ENCODE measurements around the gene GPC1. TPM values are rescaled to one million over a fixed set of nuclear protein-coding genes. Genes with fewer than 3 reads are reported as not detected.

The GPC1 gene
- polyA plus RNA-seq, 1 donor, result 16.3 TPM

GRCh38 chr2:240503375-240503774 lies 67.9 kb downstream of the GPC1 start:
- H3K4me1 ChIP-seq (ENCODE audit: control insufficient read depth, insufficient read depth, low read length), result no peaks in the 10 kb centered on the region
- no peak overlapping the region for H3K27ac ChIP-seq (ENCODE audit: low read length)
- DNase-seq, result no peak
- no peak overlapping the region for H3K4me3 ChIP-seq (ENCODE audit: low read length)
- no CpG with 5 or more reads among the region's 9 CpGs for WGBS (ENCODE audit: insufficient coverage, low lambda C conversion rate)
- peaks cover 8% of the 10 kb centered on the region for H3K36me3 ChIP-seq (ENCODE audit: control insufficient read depth, insufficient read depth, low read length)
- no peaks in the 10 kb centered on the region for H3K27me3 ChIP-seq (ENCODE audit: control insufficient read depth, insufficient read depth, low read length)
- no peaks in the 10 kb centered on the region for H3K9me3 ChIP-seq (ENCODE audit: control insufficient read depth, low read depth, low read length)

- H3K27ac ChIP-seq (ENCODE audit: low read length), result no peak overlapping the region
- peaks cover 5% of the 10 kb centered on the region for H3K36me3 ChIP-seq (ENCODE audit: control insufficient read depth, insufficient read depth, low read length)
- no peaks in the 10 kb centered on the region for H3K27me3 ChIP-seq (ENCODE audit: control insufficient read depth, insufficient read depth, low read length)
- H3K4me3 ChIP-seq (ENCODE audit: low read length), result no peak overlapping the region
- H3K4me1 ChIP-seq (ENCODE audit: control insufficient read depth, insufficient read depth, low read length), result no peaks in the 10 kb centered on the region
- DNase-seq, result no peak
- H3K9me3 ChIP-seq (ENCODE audit: control insufficient read depth, low read depth, low read length), result no peaks in the 10 kb centered on the region
- WGBS (ENCODE audit: insufficient coverage, low lambda C conversion rate), result no CpG with 5 or more reads among the region's 7 CpGs
Measured at GRCh38 chr2:240503848-240504247, 68.4 kb downstream of the GPC1 start.

- Histone ChIP-seq H3K36me3 (ENCODE audit: control insufficient read depth, insufficient read depth, low read length) (no peaks in the 10 kb centered on the region), H3K4me1 (ENCODE audit: control insufficient read depth, insufficient read depth, low read length) (no peaks in the 10 kb centered on the region), H3K27me3 (ENCODE audit: control insufficient read depth, insufficient read depth, low read length) (no peaks in the 10 kb centered on the region), H3K4me3 (ENCODE audit: low read length) (no peak overlapping the region), H3K27ac (ENCODE audit: low read length) (no peak overlapping the region), H3K9me3 (ENCODE audit: control insufficient read depth, low read depth, low read length) (no peaks in the 10 kb centered on the region)
- WGBS (ENCODE audit: insufficient coverage, low lambda C conversion rate), result no CpG with 5 or more reads among the region's 14 CpGs
- DNase-seq, result no peak
Measured at GRCh38 chr2:240505910-240506309, 70.4 kb downstream of the GPC1 start.

GRCh38 chr2:240506406-240507059 lies 71.1 kb downstream of the GPC1 start:
- Histone ChIP-seq H3K4me3 (ENCODE audit: low read length) (no peak overlapping the region), H3K27ac (ENCODE audit: low read length) (no peak overlapping the region), H3K27me3 (ENCODE audit: control insufficient read depth, insufficient read depth, low read length) (no peaks in the 10 kb centered on the region), H3K36me3 (ENCODE audit: control insufficient read depth, insufficient read depth, low read length) (peaks cover under 1% of the 10 kb centered on the region), H3K4me1 (ENCODE audit: control insufficient read depth, insufficient read depth, low read length) (no peaks in the 10 kb centered on the region), H3K9me3 (ENCODE audit: control insufficient read depth, low read depth, low read length) (no peaks in the 10 kb centered on the region)
- WGBS (ENCODE audit: insufficient coverage, low lambda C conversion rate), result no CpG with 5 or more reads among the region's 17 CpGs
- DNase-seq, result no peak

GRCh38 chr2:240507060-240507777 lies 71.8 kb downstream of the GPC1 start:
- H3K36me3 ChIP-seq (ENCODE audit: control insufficient read depth, insufficient read depth, low read length), result peaks cover 7% of the 10 kb centered on the region
- no peak overlapping the region for H3K4me3 ChIP-seq (ENCODE audit: low read length)
- no peak for DNase-seq
- no peaks in the 10 kb centered on the region for H3K27me3 ChIP-seq (ENCODE audit: control insufficient read depth, insufficient read depth, low read length)
- WGBS (ENCODE audit: insufficient coverage, low lambda C conversion rate), result no CpG with 5 or more reads among the region's 6 CpGs
- H3K27ac ChIP-seq (ENCODE audit: low read length), result no peak overlapping the region
- no peaks in the 10 kb centered on the region for H3K4me1 ChIP-seq (ENCODE audit: control insufficient read depth, insufficient read depth, low read length)
- no peaks in the 10 kb centered on the region for H3K9me3 ChIP-seq (ENCODE audit: control insufficient read depth, low read depth, low read length)

- no peak overlapping the region for H3K27ac ChIP-seq (ENCODE audit: low read length)
Measured at GRCh38 chr2:240507778-240508251, 72.4 kb downstream of the GPC1 start.

GRCh38 chr2:240508832-240509545 lies 73.5 kb downstream of the GPC1 start:
- no peaks in the 10 kb centered on the region for H3K27me3 ChIP-seq (ENCODE audit: control insufficient read depth, insufficient read depth, low read length)
- peaks cover 7% of the 10 kb centered on the region for H3K36me3 ChIP-seq (ENCODE audit: control insufficient read depth, insufficient read depth, low read length)
- 96% methylated on average over 2 of the region's 7 CpGs for WGBS (ENCODE audit: insufficient coverage, low lambda C conversion rate)
- H3K9me3 ChIP-seq (ENCODE audit: control insufficient read depth, low read depth, low read length), result no peaks in the 10 kb centered on the region
- no peaks in the 10 kb centered on the region for H3K4me1 ChIP-seq (ENCODE audit: control insufficient read depth, insufficient read depth, low read length)
- no peak overlapping the region for H3K27ac ChIP-seq (ENCODE audit: low read length)
- no peak for DNase-seq
- no peak overlapping the region for H3K4me3 ChIP-seq (ENCODE audit: low read length)

More at GRCh38 chr2:240507778-240508251, 72.4 kb downstream of the GPC1 start:
- Histone ChIP-seq H3K9me3 (ENCODE audit: control insufficient read depth, low read depth, low read length) (no peaks in the 10 kb centered on the region), H3K36me3 (ENCODE audit: control insufficient read depth, insufficient read depth, low read length) (peaks cover 7% of the 10 kb centered on the region), H3K4me3 (ENCODE audit: low read length) (no peak overlapping the region), H3K4me1 (ENCODE audit: control insufficient read depth, insufficient read depth, low read length) (no peaks in the 10 kb centered on the region), H3K27me3 (ENCODE audit: control insufficient read depth, insufficient read depth, low read length) (no peaks in the 10 kb centered on the region)
- no CpG with 5 or more reads among the region's 11 CpGs for WGBS (ENCODE audit: insufficient coverage, low lambda C conversion rate)
- DNase-seq, result no peak

GRCh38 chr2:240509667-240510512 lies 74.4 kb downstream of the GPC1 start:
- WGBS (ENCODE audit: insufficient coverage, low lambda C conversion rate), result 70% methylated on average over 3 of the region's 12 CpGs
- Histone ChIP-seq H3K4me3 (ENCODE audit: low read length) (no peak overlapping the region), H3K4me1 (ENCODE audit: control insufficient read depth, insufficient read depth, low read length) (no peaks in the 10 kb centered on the region), H3K27me3 (ENCODE audit: control insufficient read depth, insufficient read depth, low read length) (no peaks in the 10 kb centered on the region), H3K36me3 (ENCODE audit: control insufficient read depth, insufficient read depth, low read length) (peaks cover 7% of the 10 kb centered on the region), H3K9me3 (ENCODE audit: control insufficient read depth, low read depth, low read length) (no peaks in the 10 kb centered on the region), H3K27ac (ENCODE audit: low read length) (no peak overlapping the region)
- DNase-seq, result no peak

- Histone ChIP-seq H3K4me1 (ENCODE audit: control insufficient read depth, insufficient read depth, low read length) (no peaks in the 10 kb centered on the region), H3K36me3 (ENCODE audit: control insufficient read depth, insufficient read depth, low read length) (peaks cover 7% of the 10 kb centered on the region), H3K4me3 (ENCODE audit: low read length) (no peak overlapping the region), H3K9me3 (ENCODE audit: control insufficient read depth, low read depth, low read length) (no peaks in the 10 kb centered on the region), H3K27me3 (ENCODE audit: control insufficient read depth, insufficient read depth, low read length) (no peaks in the 10 kb centered on the region), H3K27ac (ENCODE audit: low read length) (no peak overlapping the region)
- WGBS (ENCODE audit: insufficient coverage, low lambda C conversion rate), result no CpG with 5 or more reads among the region's 12 CpGs
- no peak for DNase-seq
Measured at GRCh38 chr2:240510513-240511210, 75.2 kb downstream of the GPC1 start.

All from large intestine (tissue), 3 donors.